ENCODE results near the gene ADAMTS2. TPM values are rescaled to one million over a fixed set of nuclear protein-coding genes. Genes with fewer than 3 reads are reported as not detected.

ADAMTS2 gene
- total and polyA plus RNA-seq, 4 experiments from 2014 or later, result 0.07 TPM; not detected in 3

DNA sequence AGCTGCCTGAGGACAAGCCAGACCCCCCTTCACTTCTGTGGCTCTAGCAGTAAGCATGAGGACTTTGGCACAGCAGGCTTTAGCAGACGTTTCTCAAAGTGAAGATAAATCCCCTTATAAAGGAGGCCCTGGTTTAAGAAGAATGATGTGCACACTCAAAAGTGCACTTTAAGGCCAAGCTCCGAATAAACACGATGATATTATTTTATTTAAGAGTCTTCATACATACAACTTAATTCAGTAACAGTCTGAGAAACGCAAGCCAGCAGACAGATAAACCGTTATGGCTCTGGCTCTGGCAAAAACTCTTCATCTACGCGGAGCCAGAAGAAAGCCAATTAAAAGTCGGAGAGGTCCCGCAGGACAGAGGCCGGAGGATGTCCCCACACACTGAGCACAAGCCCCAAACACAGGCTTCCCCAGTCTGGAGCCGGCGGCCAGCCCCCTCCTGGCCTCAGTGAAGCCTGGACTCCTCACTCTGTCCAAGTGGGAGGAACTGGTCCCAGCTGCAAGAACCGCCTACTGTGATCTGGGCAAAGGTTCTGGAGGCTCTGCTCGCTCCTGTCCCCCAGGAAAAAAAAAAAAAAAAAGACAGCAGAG, 44.6 kb downstream of the ADAMTS2 start:
- intact Hi-C loops (cut with micrococcal nuclease), result no loop called here
- H3K36me3 ChIP-seq (ENCODE audit: insufficient read depth, low read length), result no peaks in the 10 kb centered on the region
- no peaks in the 10 kb centered on the region for H3K36me3 Mint-ChIP-seq
- H3K27ac ChIP-seq (ENCODE audit: low read depth, low read length), result no peak overlapping the region
- H3K9me3 ChIP-seq (ENCODE audit: control insufficient read depth in 1 of 2, low read length in 2 of 2), result no peaks in the 10 kb centered on the region
- CTCF ChIA-PET (ENCODE audit: partially characterized antibody), result no interaction called here
- no peaks in the 10 kb centered on the region for H3K27me3 ChIP-seq (ENCODE audit: insufficient read depth, low read length)
- POLR2A ChIA-PET (ENCODE audit: partially characterized antibody), result no interaction called here
- no peaks in the 10 kb centered on the region for H3K4me1 ChIP-seq (ENCODE audit: insufficient read depth, low read length)
- H3K4me1 Mint-ChIP-seq, result no peaks in the 10 kb centered on the region
- H3K4me3 Mint-ChIP-seq, result no peak overlapping the region
- peaks cover 5 to 36% (median 19%) of the 10 kb centered on the region in 8 donors for H3K9me3 Mint-ChIP-seq
- H3K27ac Mint-ChIP-seq, result no peak overlapping the region
- no peak for DNase-seq
- H3K27me3 Mint-ChIP-seq, result peaks cover 3 to 5% of the 10 kb centered on the region in 2 donors
- no peak overlapping the region for H3K4me3 ChIP-seq (ENCODE audit: low read length in 2 of 2)

GRCh38 chr5:179298181-179298993, 46.9 kb downstream of the ADAMTS2 start:
- Histone ChIP-seq H3K4me3 (ENCODE audit: low read length in 2 of 2) (no peak overlapping the region), H3K36me3 (ENCODE audit: insufficient read depth, low read length) (no peaks in the 10 kb centered on the region), H3K27me3 (ENCODE audit: insufficient read depth, low read length) (no peaks in the 10 kb centered on the region), H3K4me1 (ENCODE audit: insufficient read depth, low read length) (no peaks in the 10 kb centered on the region), H3K9me3 (ENCODE audit: control insufficient read depth in 1 of 2, low read length in 2 of 2) (no peaks in the 10 kb centered on the region), H3K27ac (ENCODE audit: low read depth, low read length) (no peak overlapping the region)
- Mint-ChIP-seq H3K4me1 (no peaks in the 10 kb centered on the region), H3K9me3 (peaks cover 0 to 23% (median 7%) of the 10 kb centered on the region in 8 donors), H3K4me3 (no peak overlapping the region), H3K27ac (no peak overlapping the region), H3K36me3 (no peaks in the 10 kb centered on the region), H3K27me3 (peaks cover 3 to 5% of the 10 kb centered on the region in 2 donors)
- ChIA-PET CTCF (ENCODE audit: partially characterized antibody) (no interaction called here), POLR2A (ENCODE audit: partially characterized antibody) (no interaction called here)
- no peak for DNase-seq
- intact Hi-C loops (cut with micrococcal nuclease), result no loop called here

- no peaks in the 10 kb centered on the region for H3K36me3 Mint-ChIP-seq
- Histone ChIP-seq H3K4me3 (ENCODE audit: low read length in 2 of 2) (no peak overlapping the region), H3K36me3 (ENCODE audit: insufficient read depth, low read length) (no peaks in the 10 kb centered on the region), H3K4me1 (ENCODE audit: insufficient read depth, low read length) (no peaks in the 10 kb centered on the region), H3K27ac (ENCODE audit: low read depth, low read length) (no peak overlapping the region), H3K27me3 (ENCODE audit: insufficient read depth, low read length) (no peaks in the 10 kb centered on the region), H3K9me3 (ENCODE audit: control insufficient read depth in 1 of 2, low read length in 2 of 2) (no peaks in the 10 kb centered on the region)
- H3K4me1 Mint-ChIP-seq, result no peaks in the 10 kb centered on the region
- H3K4me3 Mint-ChIP-seq, result no peak overlapping the region
- H3K27me3 Mint-ChIP-seq, result peaks cover 3 to 5% of the 10 kb centered on the region in 2 donors
- H3K9me3 Mint-ChIP-seq, result peaks cover 0 to 19% (median 6%) of the 10 kb centered on the region in 8 donors
- intact Hi-C loops (cut with micrococcal nuclease), result no loop called here
- DNase-seq, result no peak
- ChIA-PET POLR2A (ENCODE audit: partially characterized antibody) (no interaction called here), CTCF (ENCODE audit: partially characterized antibody) (no interaction called here)
- no peak overlapping the region for H3K27ac Mint-ChIP-seq
Observed at GRCh38 chr5:179297486-179298180, 47.6 kb downstream of the ADAMTS2 start.

GRCh38 chr5:179297026-179297425, 48.2 kb downstream of the ADAMTS2 start:
- Histone ChIP-seq H3K4me1 (ENCODE audit: insufficient read depth, low read length) (no peaks in the 10 kb centered on the region), H3K27me3 (ENCODE audit: insufficient read depth, low read length) (no peaks in the 10 kb centered on the region), H3K9me3 (ENCODE audit: control insufficient read depth in 1 of 2, low read length in 2 of 2) (no peaks in the 10 kb centered on the region), H3K4me3 (ENCODE audit: low read length in 2 of 2) (no peak overlapping the region), H3K36me3 (ENCODE audit: insufficient read depth, low read length) (no peaks in the 10 kb centered on the region), H3K27ac (ENCODE audit: low read depth, low read length) (no peak overlapping the region)
- DNase-seq, result no peak
- POLR2A ChIA-PET (ENCODE audit: partially characterized antibody), result no interaction called here
- H3K27ac Mint-ChIP-seq, result no peak overlapping the region
- intact Hi-C loops (cut with micrococcal nuclease), result no loop called here
- CTCF ChIA-PET (ENCODE audit: partially characterized antibody), result no interaction called here
- peaks cover 3 to 4% of the 10 kb centered on the region in 2 donors for H3K27me3 Mint-ChIP-seq
- H3K36me3 Mint-ChIP-seq, result no peaks in the 10 kb centered on the region
- peaks cover 0 to 18% (median 5%) of the 10 kb centered on the region in 8 donors for H3K9me3 Mint-ChIP-seq
- H3K4me3 Mint-ChIP-seq, result no peak overlapping the region
- H3K4me1 Mint-ChIP-seq, result no peaks in the 10 kb centered on the region

- Mint-ChIP-seq H3K27me3 (peaks cover 3 to 4% of the 10 kb centered on the region in 2 donors), H3K36me3 (no peaks in the 10 kb centered on the region), H3K27ac (no peak overlapping the region), H3K9me3 (peaks cover 0 to 18% (median 4%) of the 10 kb centered on the region in 8 donors), H3K4me1 (no peaks in the 10 kb centered on the region), H3K4me3 (no peak overlapping the region)
- Histone ChIP-seq H3K27ac (ENCODE audit: low read depth, low read length) (no peak overlapping the region), H3K9me3 (ENCODE audit: control insufficient read depth in 1 of 2, low read length in 2 of 2) (no peaks in the 10 kb centered on the region), H3K4me3 (ENCODE audit: low read length in 2 of 2) (no peak overlapping the region), H3K36me3 (ENCODE audit: insufficient read depth, low read length) (no peaks in the 10 kb centered on the region), H3K4me1 (ENCODE audit: insufficient read depth, low read length) (no peaks in the 10 kb centered on the region), H3K27me3 (ENCODE audit: insufficient read depth, low read length) (no peaks in the 10 kb centered on the region)
- ChIA-PET CTCF (ENCODE audit: partially characterized antibody) (no interaction called here), POLR2A (ENCODE audit: partially characterized antibody) (no interaction called here)
- intact Hi-C loops (cut with micrococcal nuclease), result no loop called here
- no peak for DNase-seq
Observed at GRCh38 chr5:179296150-179296821, 49.0 kb downstream of the ADAMTS2 start.

DNA sequence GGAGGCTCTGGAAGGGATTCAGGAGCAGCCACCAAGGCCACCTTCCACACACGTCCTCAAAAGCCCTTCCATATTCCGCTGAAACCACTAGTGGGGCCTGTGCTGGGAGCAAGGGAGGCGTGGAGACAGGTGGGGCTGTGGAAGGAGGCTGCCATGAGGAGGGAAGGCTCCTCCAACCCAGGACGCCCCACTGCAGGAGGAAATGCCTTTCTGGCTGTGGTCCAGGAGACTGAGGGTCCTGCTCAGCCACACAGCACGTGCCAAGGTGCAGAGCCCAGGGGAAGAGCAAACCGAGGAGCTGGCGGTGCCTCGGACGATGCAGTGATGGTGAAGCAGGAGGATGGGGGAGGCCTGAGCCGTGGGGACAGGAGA, 49.5 kb downstream of the ADAMTS2 start:
- CTCF ChIA-PET (ENCODE audit: partially characterized antibody), result no interaction called here
- DNase-seq, result no peak
- intact Hi-C loops (cut with micrococcal nuclease), result no loop called here
- H3K36me3 Mint-ChIP-seq, result no peaks in the 10 kb centered on the region
- Histone ChIP-seq H3K9me3 (ENCODE audit: control insufficient read depth in 1 of 2, low read length in 2 of 2) (no peaks in the 10 kb centered on the region), H3K36me3 (ENCODE audit: insufficient read depth, low read length) (no peaks in the 10 kb centered on the region), H3K4me3 (ENCODE audit: low read length in 2 of 2) (no peak overlapping the region), H3K4me1 (ENCODE audit: insufficient read depth, low read length) (no peaks in the 10 kb centered on the region), H3K27ac (ENCODE audit: low read depth, low read length) (no peak overlapping the region), H3K27me3 (ENCODE audit: insufficient read depth, low read length) (no peaks in the 10 kb centered on the region)
- POLR2A ChIA-PET (ENCODE audit: partially characterized antibody), result no interaction called here
- H3K27ac Mint-ChIP-seq, result no peak overlapping the region
- H3K9me3 Mint-ChIP-seq, result peaks cover 0 to 18% (median 4%) of the 10 kb centered on the region in 8 donors
- H3K27me3 Mint-ChIP-seq, result peaks cover 3 to 4% of the 10 kb centered on the region in 2 donors
- H3K4me3 Mint-ChIP-seq, result no peak overlapping the region
- H3K4me1 Mint-ChIP-seq, result no peaks in the 10 kb centered on the region

Measured in CD4-positive, alpha-beta memory T cell (primary cell).